NB4 (cell line): ENCODE measurements around the gene ADM5.

Experiments used
- DNase-seq: peaks from one replicate; pipeline ENCODE4 v3.0.0; 2010; ENCODE audit warnings: low read depth
- H3K4me3 ChIP-seq: one replicate; pipeline ENCODE4 v1.5.1; 2011; ENCODE audit warnings: mild to moderate bottlenecking, low read depth, low read length, moderate library complexity
- CTCF ChIP-seq: IDR thresholded peaks from one replicate; pipeline ENCODE4 v1.5.1; 2012; ENCODE audit warnings: low read depth, low read length
- MYC ChIP-seq: IDR thresholded peaks from 2 replicates; pipeline ENCODE4 v1.6.1; 2011; ENCODE audit warnings: low read depth, low read length
- POLR2A ChIP-seq: IDR thresholded peaks from 2 replicates; pipeline ENCODE4 v1.6.1; 2011; ENCODE audit warnings: mild to moderate bottlenecking; ENCODE audit not compliant: insufficient read length; ENCODE audit errors: extremely low read depth
- TF ChIP-seq, protein P1 (sequence below): IDR thresholded peaks from 2 replicates; pipeline ENCODE4 v1.6.1; 2011; ENCODE audit warnings: low read depth, low read length

The ADM5 gene

DNA sequence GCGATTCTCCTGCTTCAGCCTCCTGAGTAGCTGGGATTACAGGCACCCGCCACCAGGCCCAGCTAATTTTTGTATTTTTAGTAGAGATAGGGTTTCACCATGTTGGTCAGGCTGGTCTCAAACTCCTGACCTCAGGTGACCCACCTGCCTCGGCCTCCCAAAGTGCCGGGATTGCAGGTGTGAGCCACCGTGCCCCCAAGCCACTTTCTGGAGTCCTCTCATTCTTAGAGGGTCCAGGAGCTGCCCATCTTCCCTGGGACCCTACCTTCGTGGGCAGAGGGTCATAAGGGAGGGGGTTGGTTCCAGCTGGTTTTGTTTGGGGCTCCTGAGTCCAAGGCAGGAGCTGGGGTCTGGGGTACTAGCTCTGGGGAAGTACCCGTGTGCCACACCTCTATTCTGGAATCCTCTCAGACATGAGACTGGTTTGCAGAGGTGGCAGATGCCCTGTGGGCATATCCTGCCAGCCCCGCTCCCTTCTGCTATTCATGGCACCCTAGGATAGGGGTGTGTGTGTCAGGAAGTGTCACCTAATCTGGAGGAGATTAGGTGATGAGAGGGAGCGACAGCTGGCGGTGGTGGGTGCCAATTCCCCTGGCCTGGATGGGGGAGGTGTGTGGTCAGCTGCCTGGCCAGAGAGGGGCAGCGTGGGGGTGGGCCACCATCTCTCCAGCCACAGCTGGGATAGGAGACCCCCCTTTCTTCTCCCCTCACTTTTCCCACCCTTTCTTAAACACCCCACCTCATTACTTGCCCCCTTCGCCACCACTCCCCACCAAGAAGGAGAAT is 10.2 kb upstream of the ADM5 start:
- peak overlapping the region; percentile 11 for H3K4me3 ChIP-seq
- TF ChIP-seq CTCF (no peak), MYC (no peak), POLR2A (no peak)
- TF ChIP-seq, protein P1, sequence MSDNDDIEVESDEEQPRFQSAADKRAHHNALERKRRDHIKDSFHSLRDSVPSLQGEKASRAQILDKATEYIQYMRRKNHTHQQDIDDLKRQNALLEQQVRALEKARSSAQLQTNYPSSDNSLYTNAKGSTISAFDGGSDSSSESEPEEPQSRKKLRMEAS, result no peak
- DNase-seq, result no peak

- DNase-seq, result no peak
- H3K4me3 ChIP-seq, result no peak overlapping the region
- TF ChIP-seq, protein P1, result no peak
- TF ChIP-seq CTCF (no peak), POLR2A (no peak), MYC (no peak)
Measured at GRCh38 chr19:49679771-49680413, 9.5 kb upstream of the ADM5 start.

DNA sequence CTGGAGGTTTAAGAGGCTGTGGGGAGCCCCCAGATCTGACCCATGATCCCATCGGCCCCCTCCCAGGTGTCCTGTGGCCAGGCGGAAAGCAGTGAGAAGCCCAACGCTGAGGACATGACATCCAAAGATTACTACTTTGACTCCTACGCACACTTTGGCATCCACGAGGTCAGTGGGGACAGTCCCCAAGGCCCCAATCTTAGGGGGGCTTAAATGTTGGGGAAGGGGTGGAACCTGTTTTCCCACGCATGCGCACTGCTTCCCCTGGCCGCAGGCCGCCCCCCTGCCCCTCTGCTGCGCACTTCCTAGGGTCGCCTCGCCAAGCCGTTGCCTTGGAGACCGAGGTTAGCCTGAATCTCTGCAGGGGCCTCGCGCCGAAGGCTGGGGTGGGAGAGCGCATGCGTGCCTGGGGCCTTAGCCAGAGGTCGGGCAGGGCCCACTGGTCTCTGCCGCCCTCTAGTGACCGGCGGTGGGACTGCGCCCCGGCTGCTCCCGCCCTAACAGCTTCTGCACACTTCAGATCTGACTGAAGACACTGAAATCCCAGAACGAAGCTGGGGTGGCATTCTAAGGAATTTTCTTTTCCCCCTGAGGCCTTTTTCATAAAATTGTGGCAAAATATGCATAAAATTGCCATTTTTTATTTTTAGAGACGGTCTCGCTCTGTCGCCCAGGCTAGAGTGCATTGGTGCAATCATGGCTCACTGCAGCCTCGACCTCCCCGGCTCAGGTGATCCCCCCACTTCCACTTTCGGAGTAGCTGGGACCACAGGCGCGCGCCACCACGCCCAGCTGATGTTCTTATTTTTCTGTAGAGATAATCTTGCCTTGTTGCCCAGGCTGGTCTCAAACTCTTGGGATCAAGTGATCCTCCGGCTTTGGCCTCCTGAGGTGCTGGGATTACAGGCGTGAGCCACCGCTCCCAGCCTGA is 8.7 kb upstream of the ADM5 start:
- DNase-seq, result peak; percentile 86
- TF ChIP-seq, protein P1, result peak; percentile 48
- TF ChIP-seq POLR2A (no peak), CTCF (peak; percentile 95)
- no peak overlapping the region for H3K4me3 ChIP-seq

DNA sequence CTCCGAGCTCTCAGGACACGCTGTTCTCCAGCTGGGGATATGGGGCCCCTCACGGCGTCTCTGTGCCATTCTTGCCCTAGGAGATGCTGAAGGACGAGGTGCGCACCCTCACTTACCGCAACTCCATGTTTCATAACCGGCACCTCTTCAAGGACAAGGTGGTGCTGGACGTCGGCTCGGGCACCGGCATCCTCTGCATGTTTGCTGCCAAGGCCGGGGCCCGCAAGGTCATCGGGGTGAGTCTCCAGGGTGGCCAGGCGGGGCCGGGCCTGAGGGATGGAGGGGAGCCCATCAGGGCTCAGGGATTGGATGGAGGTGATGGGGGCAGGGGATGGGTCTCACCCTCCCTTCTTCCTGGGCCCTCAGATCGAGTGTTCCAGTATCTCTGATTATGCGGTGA is 7.6 kb upstream of the ADM5 start:
- no peak overlapping the region for H3K4me3 ChIP-seq
- TF ChIP-seq MYC (no peak), CTCF (no peak), POLR2A (no peak)
- TF ChIP-seq, protein P1, result no peak
- no peak for DNase-seq

DNA sequence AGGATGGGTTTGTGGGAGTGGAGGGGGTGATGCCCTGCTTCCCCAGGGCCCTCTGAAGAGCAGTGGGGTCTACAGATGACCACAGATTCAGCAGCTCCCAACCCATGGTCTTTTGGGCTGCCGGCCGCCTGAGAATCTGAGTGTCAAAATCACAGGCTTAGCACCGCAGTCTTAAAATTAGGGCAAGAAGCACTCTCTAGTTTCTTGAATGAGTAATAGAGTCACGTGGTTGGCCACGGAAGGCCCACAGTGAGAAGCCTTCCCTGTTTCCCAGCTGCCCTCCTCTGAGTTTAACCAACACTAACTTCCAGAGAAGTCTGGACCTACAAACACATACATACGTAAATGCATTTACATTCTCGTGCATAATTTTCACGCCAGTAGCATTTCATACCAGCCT is 7.1 kb upstream of the ADM5 start:
- TF ChIP-seq MYC, result no peak
- TF ChIP-seq, protein P1, result no peak
- TF ChIP-seq POLR2A, result no peak
- TF ChIP-seq CTCF, result no peak
- H3K4me3 ChIP-seq, result no peak overlapping the region
- no peak for DNase-seq
